Measurements from ENCODE around the gene RAD51B. TPM values are rescaled to one million over a fixed set of nuclear protein-coding genes. Genes with fewer than 3 reads are reported as not detected.

RAD51B gene
- total and polyA plus RNA-seq, 4 donors: 2.5 to 95.0 (median 9.6) TPM

DNA sequence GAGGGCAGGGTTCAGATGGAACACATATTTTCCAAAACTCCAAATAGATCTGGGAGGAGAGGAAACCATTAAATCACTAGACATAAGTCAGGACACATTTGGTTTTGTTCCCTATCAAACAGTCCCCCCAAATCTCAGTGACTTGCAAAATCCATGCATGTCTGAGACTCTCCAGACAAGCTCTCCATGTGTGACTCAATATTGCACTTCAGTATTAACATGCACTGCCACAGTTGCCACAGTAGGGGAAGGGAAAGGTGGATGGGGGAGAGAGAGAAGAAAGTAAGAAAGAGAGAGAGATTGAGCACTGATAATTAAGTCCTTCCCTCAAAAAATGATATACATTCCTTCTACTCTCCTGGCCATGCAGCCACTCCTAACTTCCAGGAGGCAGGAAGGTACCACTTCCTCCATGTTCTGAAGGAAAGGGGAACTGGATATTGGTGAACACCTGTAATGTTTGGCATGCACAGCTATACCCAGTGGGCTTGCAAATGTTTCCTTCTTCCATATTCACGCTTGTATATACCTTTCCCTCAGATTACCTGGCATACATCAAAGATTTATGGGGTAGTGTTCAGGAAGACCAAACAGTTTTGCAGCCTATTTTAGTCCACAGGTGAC lies 663.3 kb downstream of the RAD51B start:
- DNase-seq: no peak
- Histone ChIP-seq H3K27ac (ENCODE audit: low read depth in 1 of 2, low read length in 1 of 2) (no peak overlapping the region), H3K9ac (ENCODE audit: insufficient read depth in 1 of 2, low read length in 2 of 2) (no peak overlapping the region), H3K36me3 (ENCODE audit: control insufficient read depth in 4 of 4, insufficient read depth in 4 of 4, low read length in 4 of 4) (no peaks in the 10 kb centered on the region), H3K27me3 (ENCODE audit: control insufficient read depth in 3 of 3, insufficient read depth in 3 of 3, low read length in 2 of 3) (no peaks in the 10 kb centered on the region), H3K4me1 (ENCODE audit: control insufficient read depth in 5 of 5, insufficient read depth in 5 of 5, low read length in 5 of 5) (peaks cover 0 to 13% (median 6%) of the 10 kb centered on the region in 5 donors), H3K9me3 (ENCODE audit: control insufficient read depth in 4 of 4, insufficient read depth in 3 of 4, low read length in 3 of 4) (no peaks in the 10 kb centered on the region), H3K4me3 (no peak overlapping the region)
- WGBS, 2 donors: 100% methylated on average over 1 of the region's 1 CpG
- TF ChIP-seq, protein P1, sequence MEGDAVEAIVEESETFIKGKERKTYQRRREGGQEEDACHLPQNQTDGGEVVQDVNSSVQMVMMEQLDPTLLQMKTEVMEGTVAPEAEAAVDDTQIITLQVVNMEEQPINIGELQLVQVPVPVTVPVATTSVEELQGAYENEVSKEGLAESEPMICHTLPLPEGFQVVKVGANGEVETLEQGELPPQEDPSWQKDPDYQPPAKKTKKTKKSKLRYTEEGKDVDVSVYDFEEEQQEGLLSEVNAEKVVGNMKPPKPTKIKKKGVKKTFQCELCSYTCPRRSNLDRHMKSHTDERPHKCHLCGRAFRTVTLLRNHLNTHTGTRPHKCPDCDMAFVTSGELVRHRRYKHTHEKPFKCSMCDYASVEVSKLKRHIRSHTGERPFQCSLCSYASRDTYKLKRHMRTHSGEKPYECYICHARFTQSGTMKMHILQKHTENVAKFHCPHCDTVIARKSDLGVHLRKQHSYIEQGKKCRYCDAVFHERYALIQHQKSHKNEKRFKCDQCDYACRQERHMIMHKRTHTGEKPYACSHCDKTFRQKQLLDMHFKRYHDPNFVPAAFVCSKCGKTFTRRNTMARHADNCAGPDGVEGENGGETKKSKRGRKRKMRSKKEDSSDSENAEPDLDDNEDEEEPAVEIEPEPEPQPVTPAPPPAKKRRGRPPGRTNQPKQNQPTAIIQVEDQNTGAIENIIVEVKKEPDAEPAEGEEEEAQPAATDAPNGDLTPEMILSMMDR (IDR thresholded peaks at IDR 0.05; ENCODE audit: control extremely low read depth, extremely low read depth): no peak
- ATAC-seq (ENCODE audit: insufficient read depth, low FRiP score): no peak

DNA sequence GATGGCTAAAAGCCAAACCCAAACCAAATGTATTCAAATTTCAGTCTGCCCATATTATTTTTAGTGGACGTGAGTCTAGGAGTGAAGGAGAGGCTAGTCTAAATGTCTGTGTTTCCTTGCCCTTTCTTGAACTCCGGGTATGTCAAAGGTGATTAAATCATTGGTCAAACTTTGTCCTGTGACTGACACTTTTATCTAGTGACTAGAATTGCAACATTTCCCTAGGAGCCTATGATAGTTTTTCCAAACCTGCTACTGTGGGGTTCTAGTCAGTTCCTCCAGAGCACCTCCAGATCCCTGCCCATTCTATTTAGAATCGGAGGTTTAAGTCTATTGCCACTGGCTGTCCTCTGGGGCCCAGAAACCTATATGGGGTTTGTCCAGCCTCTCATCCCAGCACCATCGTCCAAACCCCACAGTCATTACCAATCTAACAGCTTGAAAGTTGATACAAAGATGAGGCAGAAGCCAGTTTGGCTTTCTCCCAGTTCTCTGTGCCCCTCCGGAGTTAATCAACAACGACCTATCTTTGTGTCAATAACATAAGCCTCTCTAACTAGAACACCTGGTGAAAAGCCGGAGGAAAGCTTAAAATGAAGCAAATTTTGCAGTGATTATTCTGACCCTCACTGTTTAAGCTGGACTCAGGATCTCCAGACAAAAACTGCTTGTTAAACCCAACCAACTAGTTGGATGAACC lies 666.6 kb downstream of the RAD51B start:
- 81 to 89% methylated on average over 7 of the region's 7 CpGs for WGBS, 2 donors
- DNase-seq (peak in 1 of 3 donors; percentile 60), ATAC-seq (ENCODE audit: insufficient read depth, low FRiP score) (no peak)
- TF ChIP-seq, protein P1 (IDR thresholded peaks at IDR 0.05; ENCODE audit: control extremely low read depth, extremely low read depth): no peak
- H3K36me3 ChIP-seq (ENCODE audit: control insufficient read depth in 4 of 4, insufficient read depth in 4 of 4, low read length in 4 of 4): no peaks in the 10 kb centered on the region
- no peak overlapping the region for H3K4me3 ChIP-seq
- no peaks in the 10 kb centered on the region for H3K27me3 ChIP-seq (ENCODE audit: control insufficient read depth in 3 of 3, insufficient read depth in 3 of 3, low read length in 2 of 3)
- no peak overlapping the region for H3K9ac ChIP-seq (ENCODE audit: insufficient read depth in 1 of 2, low read length in 2 of 2)
- H3K27ac ChIP-seq (ENCODE audit: low read depth in 1 of 2, low read length in 1 of 2): no peak overlapping the region
- H3K9me3 ChIP-seq (ENCODE audit: control insufficient read depth in 4 of 4, insufficient read depth in 3 of 4, low read length in 3 of 4): no peaks in the 10 kb centered on the region
- H3K4me1 ChIP-seq (ENCODE audit: control insufficient read depth in 5 of 5, insufficient read depth in 5 of 5, low read length in 5 of 5): peaks cover 0 to 13% (median 8%) of the 10 kb centered on the region in 5 donors

DNA sequence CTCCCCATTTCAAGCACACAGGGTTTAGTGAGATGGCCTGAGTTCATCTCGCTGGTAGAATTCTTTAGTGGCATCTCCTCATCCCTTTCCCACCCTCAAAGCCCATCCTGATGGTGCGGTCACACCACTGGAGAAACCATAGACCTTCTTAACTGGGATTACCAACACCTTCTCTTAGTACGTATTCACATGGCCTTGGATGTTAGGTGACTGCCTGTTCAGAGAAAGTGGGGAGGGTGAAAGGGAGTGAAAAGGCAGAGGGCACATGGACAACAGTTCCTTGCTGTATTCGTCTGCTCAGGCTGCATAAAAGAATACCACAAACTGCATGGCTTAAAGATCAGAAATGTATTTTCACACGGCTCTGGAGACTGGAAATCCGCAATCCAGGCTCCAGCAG lies 667.2 kb downstream of the RAD51B start:
- Histone ChIP-seq H3K27ac (ENCODE audit: low read depth in 1 of 2, low read length in 1 of 2) (no peak overlapping the region), H3K9ac (ENCODE audit: insufficient read depth in 1 of 2, low read length in 2 of 2) (no peak overlapping the region), H3K36me3 (ENCODE audit: control insufficient read depth in 4 of 4, insufficient read depth in 4 of 4, low read length in 4 of 4) (no peaks in the 10 kb centered on the region), H3K27me3 (ENCODE audit: control insufficient read depth in 3 of 3, insufficient read depth in 3 of 3, low read length in 2 of 3) (no peaks in the 10 kb centered on the region), H3K4me1 (ENCODE audit: control insufficient read depth in 5 of 5, insufficient read depth in 5 of 5, low read length in 5 of 5) (peaks cover 0 to 13% (median 8%) of the 10 kb centered on the region in 5 donors), H3K4me3 (no peak overlapping the region), H3K9me3 (ENCODE audit: control insufficient read depth in 4 of 4, insufficient read depth in 3 of 4, low read length in 3 of 4) (no peaks in the 10 kb centered on the region)
- ATAC-seq (ENCODE audit: insufficient read depth, low FRiP score) (no peak), DNase-seq (no peak)
- TF ChIP-seq, protein P1 (IDR thresholded peaks at IDR 0.05; ENCODE audit: control extremely low read depth, extremely low read depth): no peak
- 96% methylated on average over 6 of the region's 6 CpGs for WGBS, 2 donors
